ENCODE measurements around the gene SKA1.
A peak's percentile ranks its signal among the peaks of the same experiment; 100 is the strongest.

Gene SKA1

GRCh38 chr18:50356036-50356945 lies 18.6 kb upstream of the SKA1 start:
- no peaks in the 10 kb centered on the region for H3K4me1 ChIP-seq (ENCODE audit: control insufficient read depth in 1 of 2, insufficient read depth in 2 of 2, low read length in 2 of 2)

GRCh38 chr18:50358844-50359243 lies 16.0 kb upstream of the SKA1 start:
- no peak overlapping the region for H3K9ac ChIP-seq (ENCODE audit: low read depth in 1 of 2, low read length in 2 of 2)
- no peaks in the 10 kb centered on the region for H3K36me3 ChIP-seq (ENCODE audit: control insufficient read depth in 1 of 2, insufficient read depth in 2 of 2, low read length in 2 of 2)
- no peaks in the 10 kb centered on the region for H3K4me1 ChIP-seq (ENCODE audit: control insufficient read depth in 1 of 2, insufficient read depth in 2 of 2, low read length in 2 of 2)
- no peak overlapping the region for H3K4me3 ChIP-seq (ENCODE audit: low read depth in 1 of 2, low read length in 2 of 2)
- no peak overlapping the region for H3K27ac ChIP-seq (ENCODE audit: low read depth, low read length)
- H3K27me3 ChIP-seq (ENCODE audit: control insufficient read depth in 1 of 2, insufficient read depth in 2 of 2, low read length in 2 of 2) = peaks cover 0 to 10% of the 10 kb centered on the region in 2 donors
- no peaks in the 10 kb centered on the region for H3K9me3 ChIP-seq (ENCODE audit: control insufficient read depth in 1 of 2, low read length in 2 of 2)

More at GRCh38 chr18:50356036-50356945, 18.6 kb upstream of the SKA1 start:
- Histone ChIP-seq H3K27ac (ENCODE audit: low read depth, low read length) (no peak overlapping the region), H3K9me3 (ENCODE audit: control insufficient read depth in 1 of 2, low read length in 2 of 2) (no peaks in the 10 kb centered on the region), H3K4me3 (ENCODE audit: low read depth in 1 of 2, low read length in 2 of 2) (no peak overlapping the region), H3K9ac (ENCODE audit: low read depth in 1 of 2, low read length in 2 of 2) (no peak overlapping the region), H3K36me3 (ENCODE audit: control insufficient read depth in 1 of 2, insufficient read depth in 2 of 2, low read length in 2 of 2) (no peaks in the 10 kb centered on the region), H3K27me3 (ENCODE audit: control insufficient read depth in 1 of 2, insufficient read depth in 2 of 2, low read length in 2 of 2) (peaks cover 0 to 10% of the 10 kb centered on the region in 2 donors)

- Histone ChIP-seq H3K36me3 (ENCODE audit: control insufficient read depth in 1 of 2, insufficient read depth in 2 of 2, low read length in 2 of 2) (no peaks in the 10 kb centered on the region), H3K4me1 (ENCODE audit: control insufficient read depth in 1 of 2, insufficient read depth in 2 of 2, low read length in 2 of 2) (no peaks in the 10 kb centered on the region), H3K27ac (ENCODE audit: low read depth, low read length) (no peak overlapping the region), H3K27me3 (ENCODE audit: control insufficient read depth in 1 of 2, insufficient read depth in 2 of 2, low read length in 2 of 2) (peaks cover 0 to 7% of the 10 kb centered on the region in 2 donors), H3K9me3 (ENCODE audit: control insufficient read depth in 1 of 2, low read length in 2 of 2) (no peaks in the 10 kb centered on the region), H3K9ac (ENCODE audit: low read depth in 1 of 2, low read length in 2 of 2) (no peak overlapping the region), H3K4me3 (ENCODE audit: low read depth in 1 of 2, low read length in 2 of 2) (no peak overlapping the region)
Observed at GRCh38 chr18:50359806-50360205, 15.0 kb upstream of the SKA1 start.

- Histone ChIP-seq H3K9ac (ENCODE audit: low read depth in 1 of 2, low read length in 2 of 2) (no peak overlapping the region), H3K4me3 (ENCODE audit: low read depth in 1 of 2, low read length in 2 of 2) (no peak overlapping the region), H3K27me3 (ENCODE audit: control insufficient read depth in 1 of 2, insufficient read depth in 2 of 2, low read length in 2 of 2) (peaks cover 0 to 7% of the 10 kb centered on the region in 2 donors), H3K36me3 (ENCODE audit: control insufficient read depth in 1 of 2, insufficient read depth in 2 of 2, low read length in 2 of 2) (no peaks in the 10 kb centered on the region), H3K9me3 (ENCODE audit: control insufficient read depth in 1 of 2, low read length in 2 of 2) (no peaks in the 10 kb centered on the region), H3K27ac (ENCODE audit: low read depth, low read length) (no peak overlapping the region), H3K4me1 (ENCODE audit: control insufficient read depth in 1 of 2, insufficient read depth in 2 of 2, low read length in 2 of 2) (no peaks in the 10 kb centered on the region)
Observed at GRCh38 chr18:50360611-50361010, 14.2 kb upstream of the SKA1 start.

GRCh38 chr18:50369672-50370071 lies 5.2 kb upstream of the SKA1 start:
- no peak overlapping the region for H3K4me3 ChIP-seq (ENCODE audit: low read depth in 1 of 2, low read length in 2 of 2)
- H3K27me3 ChIP-seq (ENCODE audit: control insufficient read depth in 1 of 2, insufficient read depth in 2 of 2, low read length in 2 of 2) = no peaks in the 10 kb centered on the region
- H3K4me1 ChIP-seq (ENCODE audit: control insufficient read depth in 1 of 2, insufficient read depth in 2 of 2, low read length in 2 of 2) = peaks cover 0 to 6% of the 10 kb centered on the region in 2 donors
- H3K36me3 ChIP-seq (ENCODE audit: control insufficient read depth in 1 of 2, insufficient read depth in 2 of 2, low read length in 2 of 2) = no peaks in the 10 kb centered on the region
- H3K9ac ChIP-seq (ENCODE audit: low read depth in 1 of 2, low read length in 2 of 2) = no peak overlapping the region
- H3K9me3 ChIP-seq (ENCODE audit: control insufficient read depth in 1 of 2, low read length in 2 of 2) = peaks cover 3 to 11% of the 10 kb centered on the region in 2 donors
- no peak overlapping the region for H3K27ac ChIP-seq (ENCODE audit: low read depth, low read length)

- Histone ChIP-seq H3K4me3 (ENCODE audit: low read depth in 1 of 2, low read length in 2 of 2) (no peak overlapping the region), H3K27me3 (ENCODE audit: control insufficient read depth in 1 of 2, insufficient read depth in 2 of 2, low read length in 2 of 2) (no peaks in the 10 kb centered on the region), H3K9me3 (ENCODE audit: control insufficient read depth in 1 of 2, low read length in 2 of 2) (peaks cover 3 to 11% of the 10 kb centered on the region in 2 donors), H3K9ac (ENCODE audit: low read depth in 1 of 2, low read length in 2 of 2) (no peak overlapping the region), H3K36me3 (ENCODE audit: control insufficient read depth in 1 of 2, insufficient read depth in 2 of 2, low read length in 2 of 2) (no peaks in the 10 kb centered on the region), H3K27ac (ENCODE audit: low read depth, low read length) (no peak overlapping the region), H3K4me1 (ENCODE audit: control insufficient read depth in 1 of 2, insufficient read depth in 2 of 2, low read length in 2 of 2) (peaks cover 6 to 15% of the 10 kb centered on the region in 2 donors)
Observed at GRCh38 chr18:50372743-50373142, 2.1 kb upstream of the SKA1 start.

- Histone ChIP-seq H3K36me3 (ENCODE audit: control insufficient read depth in 1 of 2, insufficient read depth in 2 of 2, low read length in 2 of 2) (peaks cover 0 to under 1% of the 10 kb centered on the region in 2 donors), H3K4me1 (ENCODE audit: control insufficient read depth in 1 of 2, insufficient read depth in 2 of 2, low read length in 2 of 2) (peaks cover 6 to 15% of the 10 kb centered on the region in 2 donors), H3K27me3 (ENCODE audit: control insufficient read depth in 1 of 2, insufficient read depth in 2 of 2, low read length in 2 of 2) (no peaks in the 10 kb centered on the region), H3K4me3 (ENCODE audit: low read depth in 1 of 2, low read length in 2 of 2) (peak overlapping the region in 1 of 2 donors; percentile 75), H3K9me3 (ENCODE audit: control insufficient read depth in 1 of 2, low read length in 2 of 2) (peaks cover 3 to 11% of the 10 kb centered on the region in 2 donors), H3K9ac (ENCODE audit: low read depth in 1 of 2, low read length in 2 of 2) (no peak overlapping the region), H3K27ac (ENCODE audit: low read depth, low read length) (no peak overlapping the region)
Observed at GRCh38 chr18:50373561-50374219, 1.2 kb upstream of the SKA1 start.

GRCh38 chr18:50374220-50374752 lies 560 bp upstream of the SKA1 start:
- Histone ChIP-seq H3K9ac (ENCODE audit: low read depth in 1 of 2, low read length in 2 of 2) (peak overlapping the region; percentile 67 to 76), H3K9me3 (ENCODE audit: control insufficient read depth in 1 of 2, low read length in 2 of 2) (peaks cover 3 to 9% of the 10 kb centered on the region in 2 donors), H3K4me3 (ENCODE audit: low read depth in 1 of 2, low read length in 2 of 2) (peak overlapping the region; percentile 75 to 79)

GRCh38 chr18:50377061-50377798 lies 2.4 kb downstream of the SKA1 start:
- Histone ChIP-seq H3K27me3 (ENCODE audit: control insufficient read depth in 1 of 2, insufficient read depth in 2 of 2, low read length in 2 of 2) (no peaks in the 10 kb centered on the region), H3K9me3 (ENCODE audit: control insufficient read depth in 1 of 2, low read length in 2 of 2) (no peaks in the 10 kb centered on the region), H3K9ac (ENCODE audit: low read depth in 1 of 2, low read length in 2 of 2) (no peak overlapping the region), H3K4me1 (ENCODE audit: control insufficient read depth in 1 of 2, insufficient read depth in 2 of 2, low read length in 2 of 2) (peaks cover 6 to 15% of the 10 kb centered on the region in 2 donors), H3K27ac (ENCODE audit: low read depth, low read length) (no peak overlapping the region), H3K36me3 (ENCODE audit: control insufficient read depth in 1 of 2, insufficient read depth in 2 of 2, low read length in 2 of 2) (peaks cover 0 to 3% of the 10 kb centered on the region in 2 donors), H3K4me3 (ENCODE audit: low read depth in 1 of 2, low read length in 2 of 2) (no peak overlapping the region)

More at GRCh38 chr18:50374220-50374752, 560 bp upstream of the SKA1 start:
- peak overlapping the region; percentile 69 for H3K27ac ChIP-seq (ENCODE audit: low read depth, low read length)
- H3K4me1 ChIP-seq (ENCODE audit: control insufficient read depth in 1 of 2, insufficient read depth in 2 of 2, low read length in 2 of 2) = peaks cover 6 to 15% of the 10 kb centered on the region in 2 donors
- no peaks in the 10 kb centered on the region for H3K27me3 ChIP-seq (ENCODE audit: control insufficient read depth in 1 of 2, insufficient read depth in 2 of 2, low read length in 2 of 2)
- peaks cover 0 to 3% of the 10 kb centered on the region in 2 donors for H3K36me3 ChIP-seq (ENCODE audit: control insufficient read depth in 1 of 2, insufficient read depth in 2 of 2, low read length in 2 of 2)
